Bronchial epithelial cell (primary cell): ENCODE results near the gene GIGYF2. TPM values are rescaled to one million over a fixed set of nuclear protein-coding genes. Genes with fewer than 3 reads are reported as not detected.

ENCODE experiments used
- DNase-seq: peaks from one replicate; pipeline ENCODE4 v3.0.0-alpha.2; 2010; ENCODE audit warnings: low read depth
- FAIRE-seq: peaks from 2 replicates; lab custom pipeline; 2011; peaks lifted over from hg19 to GRCh38; lab: Jason Lieb, UNC
- H3K27me3 ChIP-seq: 2 replicates; pipeline ENCODE4 v1.5.1; 2011; ENCODE audit warnings: low read length; ENCODE audit not compliant: control insufficient read depth, insufficient read depth
- H3K36me3 ChIP-seq: 2 replicates; pipeline ENCODE4 v1.5.1; 2011; ENCODE audit warnings: low read length; ENCODE audit not compliant: control insufficient read depth, insufficient read depth
- H3K4me3 ChIP-seq: 2 replicates; pipeline ENCODE4 v1.5.1; 2011; ENCODE audit warnings: mild to moderate bottlenecking, low read depth, low read length, control low read depth
- total RNA-seq: library from RNA; depleted of rRNA; stranded (reverse); fragments of >200 nt; gene quantifications from 2 replicates; pipeline ENCODE4 v1.2.1, GENCODE V29; 2014
- TF ChIP-seq, protein P1 (sequence below): IDR thresholded peaks from 2 replicates; pipeline ENCODE4 v1.5.1; 2011; ENCODE audit warnings: mild to moderate bottlenecking, moderate library complexity, low read length, control low read depth, inconsistent platforms; ENCODE audit not compliant: insufficient read depth, severe bottlenecking

The GIGYF2 gene
- total RNA-seq, 1 donor from 2014 or later: 44.0 TPM

DNA sequence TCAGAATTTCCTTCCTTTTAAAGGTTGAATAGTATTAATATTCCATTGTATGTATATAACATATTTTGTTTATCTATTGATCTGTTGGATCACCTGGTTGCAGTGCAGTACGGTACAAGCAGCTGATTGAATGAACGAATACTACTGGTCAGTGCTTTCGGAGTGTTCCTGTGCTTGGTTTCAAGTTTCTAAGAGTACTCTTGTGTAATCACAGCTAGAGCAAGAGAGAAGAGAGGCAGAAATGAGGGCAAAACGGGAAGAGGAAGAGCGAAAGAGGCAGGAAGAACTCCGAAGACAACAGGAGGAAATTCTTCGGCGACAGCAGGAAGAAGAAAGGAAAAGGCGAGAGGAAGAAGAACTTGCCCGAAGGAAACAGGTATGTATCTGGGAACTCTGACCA is 119.5 kb downstream of the GIGYF2 start:
- DNase-seq (no peak), FAIRE-seq (peak; percentile 23)
- Histone ChIP-seq H3K4me3 (no peak overlapping the region), H3K36me3 (peaks cover 2% of the 10 kb centered on the region), H3K27me3 (no peaks in the 10 kb centered on the region)
- TF ChIP-seq, protein P1, sequence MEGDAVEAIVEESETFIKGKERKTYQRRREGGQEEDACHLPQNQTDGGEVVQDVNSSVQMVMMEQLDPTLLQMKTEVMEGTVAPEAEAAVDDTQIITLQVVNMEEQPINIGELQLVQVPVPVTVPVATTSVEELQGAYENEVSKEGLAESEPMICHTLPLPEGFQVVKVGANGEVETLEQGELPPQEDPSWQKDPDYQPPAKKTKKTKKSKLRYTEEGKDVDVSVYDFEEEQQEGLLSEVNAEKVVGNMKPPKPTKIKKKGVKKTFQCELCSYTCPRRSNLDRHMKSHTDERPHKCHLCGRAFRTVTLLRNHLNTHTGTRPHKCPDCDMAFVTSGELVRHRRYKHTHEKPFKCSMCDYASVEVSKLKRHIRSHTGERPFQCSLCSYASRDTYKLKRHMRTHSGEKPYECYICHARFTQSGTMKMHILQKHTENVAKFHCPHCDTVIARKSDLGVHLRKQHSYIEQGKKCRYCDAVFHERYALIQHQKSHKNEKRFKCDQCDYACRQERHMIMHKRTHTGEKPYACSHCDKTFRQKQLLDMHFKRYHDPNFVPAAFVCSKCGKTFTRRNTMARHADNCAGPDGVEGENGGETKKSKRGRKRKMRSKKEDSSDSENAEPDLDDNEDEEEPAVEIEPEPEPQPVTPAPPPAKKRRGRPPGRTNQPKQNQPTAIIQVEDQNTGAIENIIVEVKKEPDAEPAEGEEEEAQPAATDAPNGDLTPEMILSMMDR: no peak

- H3K36me3 ChIP-seq: peaks cover 1% of the 10 kb centered on the region
- no peaks in the 10 kb centered on the region for H3K27me3 ChIP-seq
- TF ChIP-seq, protein P1: no peak
- DNase-seq: no peak
- no peak overlapping the region for H3K4me3 ChIP-seq
- no peak for FAIRE-seq
Measured at GRCh38 chr2:232817756-232818155, 120.6 kb downstream of the GIGYF2 start.

DNA sequence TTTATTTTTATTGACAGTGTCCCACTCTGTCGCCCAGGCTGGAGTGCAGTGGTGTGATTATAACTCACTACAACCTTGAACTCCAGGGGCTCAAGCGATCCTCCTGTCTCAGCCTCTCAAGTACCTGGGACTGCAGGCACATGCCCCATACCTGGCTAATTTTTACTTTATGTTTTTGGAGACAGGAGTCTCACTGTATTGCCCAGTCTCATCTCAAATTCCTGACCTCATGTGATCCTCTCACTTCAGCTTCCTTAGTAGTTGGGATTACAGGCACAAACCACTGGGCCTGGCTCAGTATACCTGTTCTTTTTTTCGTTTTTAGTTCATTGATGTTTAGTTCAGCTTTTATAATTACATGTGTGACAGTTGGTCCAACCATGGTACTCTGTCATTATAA is 132.9 kb downstream of the GIGYF2 start:
- H3K4me3 ChIP-seq: no peak overlapping the region
- no peaks in the 10 kb centered on the region for H3K27me3 ChIP-seq
- DNase-seq (no peak), FAIRE-seq (no peak)
- TF ChIP-seq, protein P1: no peak
- peaks cover 18% of the 10 kb centered on the region for H3K36me3 ChIP-seq

GRCh38 chr2:232831496-232831895 is 134.4 kb downstream of the GIGYF2 start:
- Histone ChIP-seq H3K27me3 (no peaks in the 10 kb centered on the region), H3K4me3 (no peak overlapping the region), H3K36me3 (peaks cover 19% of the 10 kb centered on the region)
- DNase-seq: no peak
- TF ChIP-seq, protein P1: no peak
- FAIRE-seq: no peak

DNA sequence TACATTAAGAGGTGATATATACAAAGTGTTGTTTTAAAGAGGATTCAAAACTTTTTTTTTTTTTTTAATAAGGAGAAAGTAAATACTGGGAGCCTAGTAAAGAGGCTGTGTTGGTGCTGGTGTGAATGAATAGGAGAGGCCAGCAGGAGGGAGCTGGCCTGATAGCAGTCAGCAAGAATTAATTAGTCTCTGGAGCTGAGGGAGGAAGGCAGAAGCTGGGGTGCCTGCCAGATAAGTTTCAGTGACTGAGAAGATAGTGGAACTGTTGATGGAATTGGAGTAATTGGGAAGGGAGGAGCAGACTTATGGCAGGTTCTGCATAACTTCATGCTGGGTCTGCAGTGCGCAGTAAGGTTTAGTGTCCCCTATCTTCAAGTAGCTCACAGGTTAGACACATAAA is 136.7 kb downstream of the GIGYF2 start:
- Histone ChIP-seq H3K27me3 (no peaks in the 10 kb centered on the region), H3K36me3 (peaks cover 18% of the 10 kb centered on the region), H3K4me3 (no peak overlapping the region)
- FAIRE-seq (no peak), DNase-seq (no peak)
- TF ChIP-seq, protein P1: no peak

GRCh38 chr2:232835687-232836208 is 138.6 kb downstream of the GIGYF2 start:
- H3K4me3 ChIP-seq: no peak overlapping the region
- DNase-seq (no peak), FAIRE-seq (peak; percentile 40)
- TF ChIP-seq, protein P1: no peak
- no peaks in the 10 kb centered on the region for H3K27me3 ChIP-seq
- peaks cover 19% of the 10 kb centered on the region for H3K36me3 ChIP-seq
